Lung (tissue), 12 donors: Measurements from ENCODE around the gene SLC2A14. TPM values are rescaled to one million over a fixed set of nuclear protein-coding genes. Genes with fewer than 3 reads are reported as not detected.
"Not testable (repeated sequence)": the region's sequence is repeated elsewhere in the genome, so short reads cannot be mapped to it uniquely, and the experiment has no call there.

Source experiments
- ATAC-seq: fragments of 200-7000 bp; cut with Tn5 transposase; one replicate; pipeline ENCODE4 v1.9.1; 2020; ENCODE audit warnings: moderate number of reproducible peaks; ENCODE audit not compliant: insufficient read depth, low FRiP score
- DNase-seq, 3 donors: peaks; one replicate each; pipeline ENCODE4 v3.0.0-alpha.2; 2013 to 2017
- H3K27ac ChIP-seq, 2 donors: one replicate each; pipeline ENCODE4 v1.5.1; 2013; ENCODE audit warnings: mild to moderate bottlenecking in 2 of 2, moderate library complexity in 2 of 2, control low read depth in 1 of 2, inconsistent platforms in 1 of 2, low read depth in 1 of 2, low read length in 1 of 2
- H3K27me3 ChIP-seq, 3 donors: one replicate each; pipeline ENCODE4 v1.5.1; 2013; ENCODE audit warnings: low read length in 2 of 3; ENCODE audit not compliant: control insufficient read depth in 3 of 3, insufficient read depth in 3 of 3
- H3K36me3 ChIP-seq, 4 donors: one replicate each; pipeline ENCODE4 v1.5.1; 2013; ENCODE audit warnings: low read length in 4 of 4, mild to moderate bottlenecking in 1 of 4, moderate library complexity in 1 of 4; ENCODE audit not compliant: control insufficient read depth in 4 of 4, insufficient read depth in 4 of 4
- H3K4me1 ChIP-seq, 5 donors: one replicate each; pipeline ENCODE4 v1.5.1; 2013; ENCODE audit warnings: low read length in 5 of 5, mild to moderate bottlenecking in 2 of 5, moderate library complexity in 1 of 5; ENCODE audit not compliant: control insufficient read depth in 5 of 5, insufficient read depth in 5 of 5
- H3K4me3 ChIP-seq: one replicate; pipeline ENCODE4 v1.5.1; 2013; ENCODE audit warnings: mild to moderate bottlenecking, control low read depth, moderate library complexity
- H3K9ac ChIP-seq, 2 donors: one replicate each; pipeline ENCODE4 v1.5.1; 2013; ENCODE audit warnings: low read length in 2 of 2, control low read depth in 1 of 2; ENCODE audit not compliant: insufficient read depth in 1 of 2
- H3K9me3 ChIP-seq, 4 donors: one replicate each; pipeline ENCODE4 v1.5.1; 2013; ENCODE audit warnings: low read length in 3 of 4, mild to moderate bottlenecking in 1 of 4, moderate library complexity in 1 of 4; ENCODE audit not compliant: control insufficient read depth in 4 of 4, insufficient read depth in 3 of 4
- WGBS, 2 donors: extraction: QIAGEN DNeasy Blood & Tissue Kit; methylation state at CpG; one replicate each; pipeline ENCODE4 v1.1.7; 2013; 5-methylcytosine and 5-hydroxymethylcytosine counted together
- polyA plus RNA-seq, 2 donors: library from polyadenylated mRNA; stranded (reverse); fragments of 200-250 nt; gene quantifications; one replicate each; pipeline ENCODE4 v1.2.1, GENCODE V29; 2013
- total RNA-seq, 2 donors: library from RNA; depleted of rRNA in 1 of 2; stranded (reverse); fragments of >200 nt in 1 of 2; gene quantifications; one replicate each; pipeline ENCODE4 v1.2.1, GENCODE V29; 2014 to 2021
- TF ChIP-seq, protein P1 (sequence below): IDR thresholded peaks from 2 replicates; pipeline ENCODE4 v1.5.1; 2012; ENCODE audit warnings: mild to moderate bottlenecking; ENCODE audit errors: control extremely low read depth, extremely low read depth
- donor health status: control.
- donor health status: control.
- donor health status: Bipolar disorder and iron deficiency.
- donor health status: healthy.
- donor health status: DM: yes; HTN: yes; CAD: no.

Gene SLC2A14
- total and polyA plus RNA-seq, 4 donors, result 0.12 to 0.17 TPM; not detected in 2

- H3K9ac ChIP-seq, result no peak overlapping the region
- TF ChIP-seq, protein P1, sequence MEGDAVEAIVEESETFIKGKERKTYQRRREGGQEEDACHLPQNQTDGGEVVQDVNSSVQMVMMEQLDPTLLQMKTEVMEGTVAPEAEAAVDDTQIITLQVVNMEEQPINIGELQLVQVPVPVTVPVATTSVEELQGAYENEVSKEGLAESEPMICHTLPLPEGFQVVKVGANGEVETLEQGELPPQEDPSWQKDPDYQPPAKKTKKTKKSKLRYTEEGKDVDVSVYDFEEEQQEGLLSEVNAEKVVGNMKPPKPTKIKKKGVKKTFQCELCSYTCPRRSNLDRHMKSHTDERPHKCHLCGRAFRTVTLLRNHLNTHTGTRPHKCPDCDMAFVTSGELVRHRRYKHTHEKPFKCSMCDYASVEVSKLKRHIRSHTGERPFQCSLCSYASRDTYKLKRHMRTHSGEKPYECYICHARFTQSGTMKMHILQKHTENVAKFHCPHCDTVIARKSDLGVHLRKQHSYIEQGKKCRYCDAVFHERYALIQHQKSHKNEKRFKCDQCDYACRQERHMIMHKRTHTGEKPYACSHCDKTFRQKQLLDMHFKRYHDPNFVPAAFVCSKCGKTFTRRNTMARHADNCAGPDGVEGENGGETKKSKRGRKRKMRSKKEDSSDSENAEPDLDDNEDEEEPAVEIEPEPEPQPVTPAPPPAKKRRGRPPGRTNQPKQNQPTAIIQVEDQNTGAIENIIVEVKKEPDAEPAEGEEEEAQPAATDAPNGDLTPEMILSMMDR, result no peak
- ATAC-seq (no peak), DNase-seq (no peak)
- no peaks in the 10 kb centered on the region for H3K27me3 ChIP-seq
- no peaks in the 10 kb centered on the region for H3K36me3 ChIP-seq
- H3K4me1 ChIP-seq, result peaks cover 0 to 5% (median 0%) of the 10 kb centered on the region in 5 donors
- H3K27ac ChIP-seq, result no peak overlapping the region
- H3K9me3 ChIP-seq, result no peaks in the 10 kb centered on the region
- no peak overlapping the region for H3K4me3 ChIP-seq
- 24 to 43% methylated on average over 2 of the region's 2 CpGs for WGBS, 2 donors
Observed at GRCh38 chr12:7859552-7859951, 13.2 kb downstream of the SLC2A14 start.

DNA sequence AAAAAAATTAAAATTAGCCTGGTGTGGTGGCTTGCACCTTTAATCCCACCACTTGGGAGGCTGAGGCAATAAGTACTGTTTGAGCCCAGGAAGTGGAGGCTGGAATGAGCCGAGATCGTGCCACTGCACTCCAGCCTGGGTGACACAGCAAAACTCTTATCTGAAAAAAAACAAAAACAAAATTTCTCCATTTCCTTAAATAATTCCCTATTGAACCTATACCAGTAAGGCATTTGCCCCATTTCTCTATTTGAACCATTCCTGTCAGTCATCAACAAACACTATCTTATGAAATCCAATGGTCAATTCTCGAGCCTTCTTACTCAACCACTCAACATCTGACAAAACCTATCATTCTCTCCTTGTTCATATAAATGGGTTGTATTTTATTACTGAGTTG lies 14.7 kb downstream of the SLC2A14 start:
- TF ChIP-seq, protein P1, result no peak

GRCh38 chr12:7856516-7856915 lies 16.2 kb downstream of the SLC2A14 start:
- Histone ChIP-seq H3K27ac (no peak overlapping the region), H3K9ac (no peak overlapping the region), H3K4me3 (no peak overlapping the region), H3K36me3 (no peaks in the 10 kb centered on the region), H3K27me3 (no peaks in the 10 kb centered on the region), H3K4me1 (peaks cover 0 to 5% (median 0%) of the 10 kb centered on the region in 5 donors), H3K9me3 (no peaks in the 10 kb centered on the region)
- DNase-seq (no peak), ATAC-seq (no peak)
- TF ChIP-seq, protein P1, result no peak
- WGBS, 2 donors, result 85 to 95% methylated on average over 6 of the region's 6 CpGs

More for the DNA sequence above, 14.7 kb downstream of the SLC2A14 start:
- DNase-seq (no peak), ATAC-seq (no peak)
- H3K27me3 ChIP-seq, result no peaks in the 10 kb centered on the region
- WGBS, 2 donors, result 33 to 56% methylated on average over 3 of the region's 3 CpGs
- H3K4me3 ChIP-seq, result no peak overlapping the region
- no peaks in the 10 kb centered on the region for H3K36me3 ChIP-seq
- H3K9me3 ChIP-seq, result no peaks in the 10 kb centered on the region
- peaks cover 0 to 5% (median 0%) of the 10 kb centered on the region in 5 donors for H3K4me1 ChIP-seq
- H3K9ac ChIP-seq, result no peak overlapping the region
- H3K27ac ChIP-seq, result no peak overlapping the region

- no peak for ATAC-seq
- Histone ChIP-seq H3K27ac (no peak overlapping the region), H3K36me3 (no peaks in the 10 kb centered on the region), H3K27me3 (no peaks in the 10 kb centered on the region), H3K9ac (no peak overlapping the region), H3K9me3 (no peaks in the 10 kb centered on the region), H3K4me3 (no peak overlapping the region), H3K4me1 (no peaks in the 10 kb centered on the region)
- TF ChIP-seq, protein P1, result no peak
- 70 to 82% methylated on average over 2 of the region's 2 CpGs for WGBS, 2 donors
- DNase-seq, result no peak
Observed at GRCh38 chr12:7853557-7853956, 19.2 kb downstream of the SLC2A14 start.

DNA sequence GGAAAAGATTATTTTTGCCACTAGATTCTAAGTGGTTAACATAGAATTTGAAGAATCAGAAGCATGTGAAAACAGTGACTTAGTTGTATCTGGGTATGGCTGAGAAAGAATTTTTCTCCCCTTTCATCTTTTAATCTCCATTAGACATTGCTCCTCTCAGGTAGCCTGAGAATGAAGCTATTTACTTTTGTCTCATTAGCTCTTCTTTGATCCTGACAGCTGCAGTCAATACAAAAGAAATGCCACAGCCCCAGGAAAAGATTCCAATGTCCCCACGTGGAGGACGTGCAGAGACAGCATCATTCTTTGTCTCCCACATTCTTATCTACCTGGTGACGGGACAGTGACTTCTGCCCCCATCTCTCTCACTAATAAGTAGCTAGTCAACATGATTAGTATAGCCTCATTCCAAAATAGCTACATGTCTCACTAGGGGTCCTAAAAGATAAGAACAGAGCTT lies 21.1 kb downstream of the SLC2A14 start:
- not testable (repeated sequence) for ATAC-seq, H3K4me1 ChIP-seq

More for the DNA sequence above, 21.1 kb downstream of the SLC2A14 start:
- DNase-seq, H3K27ac ChIP-seq, H3K4me3 ChIP-seq, H3K9ac ChIP-seq, H3K9me3 ChIP-seq, H3K36me3 ChIP-seq, H3K27me3 ChIP-seq: not testable (repeated sequence)
- 63 to 76% methylated on average over 3 of the region's 3 CpGs for WGBS, 2 donors
